MM.1S (cell line): ENCODE data around the gene NUDT22.

Source experiments
- CTCF ChIP-seq: fragments of 300-600 bp; sonication (generic); IDR thresholded peaks from 2 replicates; pipeline ENCODE4 v1.5.1; 2016; ENCODE audit warnings: antibody characterized with exemption, low read length, mixed read lengths
- EZH2 ChIP-seq: fragments of 300-600 bp; sonication (generic); optimal IDR thresholded peaks from 2 replicates; pipeline ENCODE3; 2017; ENCODE audit warnings: low read depth, mild to moderate bottlenecking, antibody characterized with exemption, low read length, mixed read lengths
- EZH2phosphoT487 ChIP-seq: fragments of 300-600 bp; sonication (generic); IDR thresholded peaks from 2 replicates; pipeline ENCODE4 v1.6.1; 2018; ENCODE audit warnings: antibody characterized with exemption, low read length

GRCh38 chr11:64185693-64186491 lies 40.2 kb upstream of the NUDT22 start, which contains the start of gene STIP1:
- peak; percentile 38 for TF ChIP-seq CTCF
- TF ChIP-seq EZH2: no peak
- TF ChIP-seq EZH2phosphoT487: no peak
